Activated CD8-positive, alpha-beta memory T cell treated with anti-CD3 and anti-CD28 coated beads, Interleukin-2, amount 50 U/mL, for 1 hour (primary cell): Measurements from ENCODE around the gene PTPDC1.

ENCODE experiments used
- DNase-seq: peaks from one replicate; pipeline ENCODE4 v3.0.0-alpha.2; 2020; ENCODE audit errors: extremely low read depth

The PTPDC1 gene, protein sequence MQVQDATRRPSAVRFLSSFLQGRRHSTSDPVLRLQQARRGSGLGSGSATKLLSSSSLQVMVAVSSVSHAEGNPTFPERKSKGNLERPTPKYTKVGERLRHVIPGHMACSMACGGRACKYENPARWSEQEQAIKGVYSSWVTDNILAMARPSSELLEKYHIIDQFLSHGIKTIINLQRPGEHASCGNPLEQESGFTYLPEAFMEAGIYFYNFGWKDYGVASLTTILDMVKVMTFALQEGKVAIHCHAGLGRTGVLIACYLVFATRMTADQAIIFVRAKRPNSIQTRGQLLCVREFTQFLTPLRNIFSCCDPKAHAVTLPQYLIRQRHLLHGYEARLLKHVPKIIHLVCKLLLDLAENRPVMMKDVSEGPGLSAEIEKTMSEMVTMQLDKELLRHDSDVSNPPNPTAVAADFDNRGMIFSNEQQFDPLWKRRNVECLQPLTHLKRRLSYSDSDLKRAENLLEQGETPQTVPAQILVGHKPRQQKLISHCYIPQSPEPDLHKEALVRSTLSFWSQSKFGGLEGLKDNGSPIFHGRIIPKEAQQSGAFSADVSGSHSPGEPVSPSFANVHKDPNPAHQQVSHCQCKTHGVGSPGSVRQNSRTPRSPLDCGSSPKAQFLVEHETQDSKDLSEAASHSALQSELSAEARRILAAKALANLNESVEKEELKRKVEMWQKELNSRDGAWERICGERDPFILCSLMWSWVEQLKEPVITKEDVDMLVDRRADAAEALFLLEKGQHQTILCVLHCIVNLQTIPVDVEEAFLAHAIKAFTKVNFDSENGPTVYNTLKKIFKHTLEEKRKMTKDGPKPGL

DNA sequence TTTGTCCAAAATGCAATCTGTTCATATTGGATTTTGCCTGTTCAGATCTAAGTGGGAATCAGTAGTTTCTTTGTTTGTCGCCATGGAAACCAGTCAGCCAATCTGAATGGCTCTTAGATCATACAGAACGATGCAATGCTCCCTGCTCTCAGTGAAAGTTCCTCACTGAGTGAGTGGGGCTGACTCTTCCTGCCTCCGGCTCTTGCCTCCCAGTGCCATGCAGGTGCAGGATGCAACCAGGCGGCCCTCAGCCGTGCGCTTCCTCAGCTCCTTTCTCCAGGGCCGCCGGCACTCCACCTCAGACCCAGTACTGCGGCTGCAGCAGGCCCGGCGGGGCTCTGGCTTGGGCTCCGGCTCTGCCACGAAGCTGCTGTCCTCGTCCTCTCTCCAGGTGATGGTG lies at the start of gene PTPDC1:
TSS of gene PTPDC1 (plus strand) at position 151 of the 400 bp plus-strand sequence. CDS start at position 218, 67 bp downstream.
- DNase-seq, result no peak

DNA sequence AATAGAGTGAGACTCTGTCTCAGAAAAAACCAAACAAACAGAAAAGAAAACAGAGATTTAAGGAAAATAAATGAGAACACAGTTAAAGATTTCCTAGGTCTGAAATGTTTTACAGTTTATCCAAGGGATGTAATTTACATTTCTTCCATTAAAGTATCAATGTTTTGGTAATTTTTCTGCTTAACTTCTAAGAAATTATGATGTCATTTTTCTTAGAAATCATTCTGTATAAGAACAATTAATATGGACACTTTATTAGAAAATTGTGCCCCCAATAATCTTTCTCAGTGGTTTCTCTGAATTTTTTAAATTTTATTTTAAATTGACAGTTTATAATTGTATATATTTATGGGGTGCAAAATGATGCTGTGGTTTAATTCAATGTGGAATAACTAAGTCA lies 49.8 kb upstream of the PTPDC1 start:
- DNase-seq, result no peak

DNA sequence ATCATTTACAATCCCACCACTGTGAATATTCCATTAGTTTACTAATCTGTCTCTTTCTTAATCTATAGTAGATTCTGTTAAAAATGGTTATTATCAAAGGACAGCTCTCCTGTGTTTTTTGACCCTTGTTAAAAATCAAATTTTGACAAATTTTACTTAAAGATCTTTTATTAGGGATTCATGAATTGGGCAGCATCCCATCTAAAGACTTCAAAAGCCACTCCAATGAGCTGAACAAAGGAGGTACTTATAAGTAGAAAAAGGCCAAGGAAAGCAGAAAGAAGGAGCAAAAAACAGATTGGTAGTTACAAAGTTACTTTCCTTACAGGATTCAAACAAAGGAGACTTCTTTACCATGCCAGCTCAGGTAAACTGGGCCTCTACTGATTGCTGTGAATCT lies 44.5 kb upstream of the PTPDC1 start:
- no peak for DNase-seq

DNA sequence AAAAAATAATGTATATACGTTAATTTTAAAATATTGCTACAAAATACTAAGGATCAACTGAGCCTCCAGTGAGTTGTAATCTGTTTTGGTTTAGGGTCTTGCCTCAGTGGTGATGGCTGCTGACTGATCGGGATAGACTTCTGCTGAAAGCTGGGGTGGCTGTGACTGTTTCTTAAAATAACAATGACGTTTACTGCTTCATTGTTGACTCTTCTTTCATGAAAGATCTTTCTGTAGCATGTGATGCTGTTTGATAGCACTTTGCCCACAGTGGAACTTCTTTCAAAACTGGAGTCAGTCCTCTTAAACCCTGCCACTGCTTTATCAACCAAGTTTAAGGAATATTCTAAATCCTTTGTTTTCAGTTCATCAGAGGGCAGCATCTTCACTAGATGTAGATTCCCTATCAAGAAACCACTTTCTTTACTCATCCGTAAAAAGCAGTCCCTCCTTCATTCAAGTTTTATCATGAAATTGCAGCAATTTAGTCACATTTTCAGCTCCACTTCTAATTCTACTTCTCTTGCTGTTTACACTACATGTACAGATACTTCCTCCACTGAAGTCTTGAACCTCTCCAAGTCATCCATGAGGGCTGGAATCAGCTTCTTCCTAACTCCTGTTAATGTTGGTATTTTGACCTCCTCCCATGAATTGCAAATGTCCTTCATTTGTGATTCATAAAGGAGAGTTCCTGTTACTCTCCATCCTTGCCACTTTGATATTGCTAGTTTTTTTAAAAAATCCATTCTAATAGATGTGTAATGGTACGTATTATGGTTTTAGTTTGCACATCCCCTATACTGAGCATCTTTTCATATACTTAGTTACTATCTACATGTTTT lies 41.5 kb upstream of the PTPDC1 start:
- DNase-seq, result no peak

DNA sequence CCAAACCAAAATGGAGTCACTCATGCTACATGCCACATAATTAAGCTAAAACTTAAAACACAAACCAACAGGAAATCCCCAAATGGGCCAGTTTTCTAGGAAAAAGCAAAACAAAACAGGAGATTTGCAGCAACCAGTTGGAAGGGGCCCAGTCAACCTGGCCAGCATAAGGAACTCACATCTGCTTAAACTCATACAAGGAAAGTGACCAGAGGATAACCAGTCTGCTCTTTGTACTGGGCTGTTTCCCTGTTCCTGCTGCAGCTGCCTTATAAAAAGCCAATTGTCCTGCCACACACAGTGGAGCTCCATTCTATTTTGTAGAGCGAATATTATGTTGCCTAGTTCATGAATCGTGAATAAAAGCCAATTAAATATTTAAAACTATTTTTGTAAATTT lies 29.5 kb upstream of the PTPDC1 start:
- DNase-seq, result no peak

DNA sequence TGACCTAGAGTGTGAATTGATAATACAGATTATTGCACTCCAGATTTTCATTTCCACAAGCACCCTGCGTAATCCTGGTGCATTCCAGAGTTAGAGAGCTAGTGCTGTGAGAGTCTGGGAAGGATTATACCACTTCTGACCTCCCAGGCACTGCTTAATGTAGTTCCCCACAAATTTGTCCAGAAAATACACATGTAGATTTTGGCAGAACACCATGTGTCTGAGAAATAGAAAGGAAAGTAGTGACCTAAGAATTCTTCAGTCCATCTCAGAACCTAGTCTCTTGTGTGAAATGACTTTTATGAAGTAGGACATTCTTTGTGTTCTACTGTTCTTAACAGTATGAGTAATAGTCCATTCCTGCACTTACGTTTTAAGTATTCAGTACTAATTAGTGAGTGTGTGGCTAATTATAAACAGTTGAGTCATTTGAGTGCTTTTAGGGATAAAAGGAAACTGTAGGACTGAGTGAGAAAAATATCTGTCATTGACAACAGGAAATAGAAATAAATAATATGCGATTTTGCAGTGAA lies 27.8 kb upstream of the PTPDC1 start:
- DNase-seq, result no peak

DNA sequence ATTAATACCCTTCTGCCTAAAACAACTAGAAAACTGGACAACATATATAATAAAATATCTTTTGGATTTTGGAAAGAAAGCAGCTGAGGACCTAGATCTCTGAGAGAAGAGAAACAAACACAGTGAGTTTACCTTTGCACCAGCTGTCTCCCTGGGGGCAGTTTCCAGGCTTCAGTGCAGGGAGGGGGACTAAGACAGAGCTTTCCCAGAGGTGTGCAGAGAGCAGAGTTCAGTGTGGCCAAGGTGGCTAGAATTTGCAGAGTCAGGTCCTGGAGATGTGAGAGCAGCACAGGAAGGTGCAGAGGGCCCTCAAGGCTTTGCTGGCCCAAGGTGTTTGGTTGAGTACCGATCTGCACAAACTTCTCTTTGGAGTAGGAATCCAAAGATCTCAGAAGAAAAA lies 26.3 kb upstream of the PTPDC1 start:
- DNase-seq, result no peak

DNA sequence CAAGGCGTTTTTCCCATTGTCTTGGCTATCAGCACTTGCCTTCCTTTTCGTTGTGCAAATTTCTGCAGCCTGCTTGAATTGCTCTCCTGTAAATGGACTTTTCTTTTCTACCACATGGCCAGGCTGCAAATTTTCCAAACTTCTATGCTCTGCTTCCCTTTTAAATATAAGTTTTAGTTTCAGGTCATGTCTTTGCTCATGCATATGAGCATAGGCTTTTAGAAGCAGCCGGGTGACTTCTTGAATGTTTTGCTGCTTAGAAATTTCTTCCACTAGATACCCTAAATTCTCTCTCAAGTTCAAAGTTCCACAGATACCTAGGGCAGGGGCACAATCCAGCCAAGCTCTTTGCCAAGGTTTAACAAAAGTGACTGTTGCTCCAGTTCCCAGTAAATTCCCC lies 22.4 kb upstream of the PTPDC1 start:
- no peak for DNase-seq

DNA sequence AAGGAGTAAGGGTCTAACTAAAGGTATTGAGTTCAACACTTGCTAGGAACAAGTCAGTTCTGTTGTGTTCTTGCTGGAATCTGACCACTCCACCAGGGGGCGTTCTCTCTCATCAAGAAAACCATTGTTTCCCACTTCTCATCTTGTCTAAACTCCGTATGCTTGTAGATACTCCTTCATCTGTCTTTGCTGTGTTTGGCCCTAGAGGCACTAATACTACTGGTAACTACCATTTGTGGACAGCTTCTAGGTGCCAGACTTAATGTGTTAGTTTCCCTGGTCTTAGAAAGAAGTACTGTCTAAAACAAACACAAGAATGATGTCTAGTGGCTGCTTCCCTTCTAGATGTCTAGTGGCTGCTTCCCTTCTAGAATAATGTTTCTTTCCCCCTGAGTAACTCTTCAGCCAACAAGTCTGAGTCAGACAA lies 18.7 kb upstream of the PTPDC1 start:
- peak; percentile 53 for DNase-seq

DNA sequence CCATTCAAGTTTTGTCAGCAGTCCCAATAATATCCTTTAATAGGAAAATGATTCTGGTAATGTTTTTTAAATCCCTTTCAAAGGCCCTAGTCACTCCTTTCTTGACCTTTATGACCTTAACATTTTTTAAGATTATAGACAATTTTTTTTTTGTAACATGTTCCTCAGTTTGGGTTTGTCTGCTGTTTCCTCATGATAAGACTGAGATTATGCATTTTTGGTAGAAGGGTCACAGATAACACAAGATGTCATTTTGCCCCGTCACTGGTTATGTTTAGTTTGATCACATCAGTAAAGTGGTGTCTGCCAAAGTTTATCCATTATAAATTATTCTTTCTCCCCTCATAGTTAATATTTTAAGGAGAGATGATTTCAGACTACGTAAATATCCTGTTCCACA lies 16.0 kb upstream of the PTPDC1 start:
- DNase-seq, result no peak

DNA sequence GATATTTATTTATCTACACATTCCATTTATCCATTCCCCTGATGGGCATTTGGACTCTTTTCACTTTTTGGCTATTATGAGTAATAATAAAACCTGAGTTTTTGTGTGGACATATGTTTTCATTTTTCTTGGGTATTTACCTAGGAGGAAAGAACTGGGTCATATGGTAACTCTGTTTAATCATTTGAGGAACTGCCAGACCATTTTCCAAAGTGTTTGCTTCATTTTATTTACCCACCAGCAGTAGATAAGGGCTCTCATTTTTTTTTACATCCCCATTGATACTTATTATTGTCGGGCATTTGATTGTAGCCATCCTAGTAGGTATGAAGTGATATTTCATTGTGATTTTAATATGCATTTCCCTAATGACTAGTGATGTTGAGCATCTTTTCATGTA lies 7.7 kb upstream of the PTPDC1 start:
- no peak for DNase-seq

DNA sequence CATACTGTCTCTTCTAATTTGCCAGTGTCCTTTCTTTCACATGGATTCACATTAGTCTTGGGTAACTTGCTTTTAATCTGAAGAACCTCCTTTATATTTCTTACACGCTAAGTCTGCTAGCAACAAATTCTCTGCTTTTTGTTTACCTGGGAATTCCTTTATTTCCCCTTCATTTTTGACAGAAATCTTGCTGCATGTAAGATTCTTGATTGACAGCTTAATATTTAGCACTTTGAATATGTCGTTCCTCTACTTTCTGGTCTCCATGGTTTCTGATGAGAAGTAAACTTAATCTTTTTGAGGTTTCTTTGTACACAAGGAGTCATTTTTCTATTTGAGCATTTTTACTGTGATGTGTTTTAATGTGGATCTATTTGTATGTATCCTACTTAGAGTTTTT lies 6.2 kb upstream of the PTPDC1 start:
- DNase-seq, result no peak

DNA sequence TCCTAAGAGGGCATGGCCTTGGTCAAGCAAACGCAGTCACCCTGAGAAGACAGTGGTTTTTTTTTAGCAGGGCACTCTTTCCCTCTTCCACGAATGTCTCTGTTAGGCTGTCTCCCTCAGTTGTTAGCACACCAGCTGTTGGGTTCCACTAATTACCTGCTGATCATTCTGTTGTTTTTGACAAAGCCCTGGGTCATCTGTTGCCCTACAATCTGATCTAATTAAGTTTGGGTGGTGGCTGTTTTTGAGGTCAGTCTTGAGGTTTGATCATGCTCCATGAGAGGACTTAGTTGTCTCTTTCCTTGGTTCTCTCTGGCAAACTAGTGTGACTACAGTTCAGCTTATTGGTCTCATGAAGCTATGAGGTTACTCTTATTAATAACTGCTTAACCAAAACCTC lies 5.0 kb upstream of the PTPDC1 start:
- DNase-seq, result no peak

DNA sequence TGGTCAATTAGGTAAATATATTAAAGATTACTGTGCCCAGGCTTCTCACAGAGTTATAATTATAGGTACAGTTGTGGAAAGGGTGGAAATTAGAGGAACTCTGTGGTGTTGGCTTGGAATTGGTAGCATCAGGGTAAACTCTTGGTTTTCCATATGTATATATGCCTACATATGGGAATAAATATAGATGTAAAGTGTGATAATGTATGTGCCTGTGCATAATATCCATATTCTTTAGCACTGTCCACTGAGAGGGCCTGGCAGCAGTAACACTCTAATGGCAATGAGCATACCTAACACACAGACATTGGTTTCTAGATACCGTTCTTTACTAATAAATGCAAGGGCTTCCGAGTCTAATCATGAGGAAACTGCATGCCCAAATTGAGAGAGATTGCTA lies 4.0 kb upstream of the PTPDC1 start:
- DNase-seq, result no peak

DNA sequence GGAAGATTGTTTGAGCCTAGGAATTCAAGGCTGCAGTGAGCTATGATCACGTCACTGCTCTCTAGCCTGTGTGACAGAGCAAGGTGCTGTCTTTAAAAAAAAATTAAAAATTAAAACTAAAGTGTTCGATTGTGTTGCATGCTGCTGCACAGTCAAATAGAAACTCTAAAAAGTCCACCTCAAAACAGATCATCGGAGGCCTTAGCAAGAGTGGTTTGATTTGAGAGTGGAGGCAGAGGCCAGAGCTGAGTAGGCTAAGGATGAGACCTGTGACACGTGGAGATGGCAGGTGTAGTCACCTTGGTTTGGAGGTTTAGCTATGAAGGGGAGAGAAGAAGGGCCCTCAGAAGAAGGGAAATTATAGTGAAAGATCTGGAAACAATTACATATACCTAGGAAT lies 2.8 kb upstream of the PTPDC1 start:
- DNase-seq, result no peak

DNA sequence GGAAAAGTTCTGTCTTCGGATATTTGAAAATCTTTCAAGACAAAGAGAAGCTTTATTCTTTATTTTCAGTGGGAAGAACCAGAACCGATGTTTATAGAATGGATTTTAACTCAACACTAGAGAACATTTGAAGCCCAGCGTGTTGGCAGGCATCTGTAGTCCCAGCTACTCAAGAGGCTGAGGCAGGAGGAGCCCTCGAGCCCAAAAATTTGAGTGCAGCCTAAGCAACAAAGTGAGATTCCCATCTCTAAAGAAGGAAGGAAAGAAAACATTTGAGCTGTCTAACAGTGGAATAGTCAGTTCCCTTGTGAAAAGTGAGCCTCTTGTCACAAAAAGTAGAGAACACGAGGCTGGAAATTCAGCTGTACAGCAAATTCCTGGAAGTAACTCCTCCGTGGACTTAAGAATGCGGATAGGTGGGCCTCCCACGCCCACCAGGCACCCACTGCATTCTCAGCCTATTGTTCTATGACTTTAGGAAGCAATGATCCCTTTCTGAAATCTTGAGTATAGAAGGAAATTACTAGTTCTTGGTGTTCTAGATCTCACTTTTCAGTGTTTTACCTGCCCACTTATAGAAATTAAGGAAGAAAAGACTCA lies 2.3 kb upstream of the PTPDC1 start:
- DNase-seq, result no peak

DNA sequence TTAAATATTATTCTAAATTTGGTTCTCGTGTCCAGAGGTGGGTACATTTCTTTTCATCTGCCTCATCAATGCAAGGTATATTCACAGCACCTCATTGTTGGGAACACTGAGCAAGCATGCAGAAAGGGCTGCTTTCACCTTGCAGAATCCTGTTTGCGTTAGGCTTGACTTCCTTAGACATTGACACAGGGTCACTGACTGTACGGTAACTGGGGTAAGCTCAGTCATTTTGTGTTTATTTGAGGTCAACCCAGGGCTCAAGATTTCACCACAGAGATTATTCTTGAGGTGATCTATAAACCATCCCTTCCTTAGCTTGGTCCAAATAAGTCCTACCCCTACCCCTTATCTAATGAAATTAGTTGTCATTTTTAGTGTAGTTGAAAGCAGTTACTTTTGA lies 1.7 kb upstream of the PTPDC1 start:
- no peak for DNase-seq

DNA sequence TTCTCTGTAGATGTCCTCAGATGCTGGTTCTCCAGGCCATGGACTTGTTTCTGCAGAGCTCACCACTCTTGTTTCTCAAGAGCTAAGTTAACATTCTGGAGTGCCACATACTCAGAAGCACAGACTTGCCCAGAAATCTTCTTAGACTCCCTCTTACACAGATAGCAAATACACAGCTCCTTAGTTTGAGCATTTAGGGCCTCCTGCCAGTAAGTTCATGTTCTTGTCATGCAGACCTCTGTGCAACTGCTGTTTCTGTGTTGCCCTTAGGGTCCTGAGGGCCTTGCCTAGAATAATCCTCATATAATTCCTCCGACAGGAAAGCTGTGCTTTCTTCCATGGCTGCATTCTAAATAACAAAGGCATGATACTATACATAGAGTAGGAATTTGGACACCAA lies 1.3 kb upstream of the PTPDC1 start:
- DNase-seq, result no peak

DNA sequence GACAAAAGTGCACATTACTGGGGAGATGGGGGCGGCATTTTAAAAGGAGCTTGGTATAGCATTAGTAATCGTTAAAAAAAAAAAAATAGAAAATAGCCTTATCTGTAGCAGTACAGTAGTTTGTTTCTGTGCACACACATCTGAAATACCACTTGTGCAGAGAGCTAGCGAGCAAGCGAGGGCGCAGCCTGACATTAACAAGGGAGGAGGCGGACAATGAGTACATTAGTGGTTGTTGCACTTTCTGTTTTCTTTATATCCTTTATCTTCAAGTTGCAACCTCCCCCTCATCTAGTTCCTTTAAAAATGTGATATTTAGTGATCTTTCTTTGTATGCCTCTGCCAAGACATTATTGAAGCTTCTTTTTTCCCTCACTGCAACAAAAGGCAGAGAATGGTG lies 880 bp upstream of the PTPDC1 start:
- no peak for DNase-seq

DNA sequence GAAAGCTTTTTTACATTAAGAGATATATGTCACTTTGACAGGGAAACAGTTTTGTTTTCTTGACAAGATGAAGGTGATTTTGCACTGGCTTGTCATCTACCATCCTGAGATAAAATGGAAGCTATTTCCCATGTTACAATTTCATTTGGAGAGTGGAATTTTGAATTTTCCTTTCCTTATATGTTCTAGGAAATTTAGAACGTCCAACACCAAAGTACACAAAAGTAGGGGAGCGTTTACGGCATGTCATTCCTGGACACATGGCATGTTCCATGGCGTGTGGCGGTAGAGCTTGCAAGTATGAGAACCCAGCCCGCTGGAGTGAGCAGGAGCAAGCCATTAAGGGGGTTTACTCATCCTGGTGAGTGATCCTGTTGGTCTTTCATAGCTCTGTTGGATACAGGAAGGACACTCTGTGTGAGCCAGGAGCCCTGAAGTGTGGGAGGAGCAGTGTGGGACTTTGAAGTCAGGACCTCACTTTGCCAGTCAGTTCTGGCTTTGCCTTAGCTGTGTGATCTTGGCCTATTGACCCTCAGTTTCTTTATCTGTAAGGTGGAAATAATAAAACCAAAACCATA lies 887 bp downstream of the PTPDC1 start:
- DNase-seq, result no peak
